GM12874 (cell line): Measurements from ENCODE around the gene GLRX.

ENCODE experiments used
- CTCF ChIP-seq: IDR thresholded peaks from 2 replicates; pipeline ENCODE4 v1.5.1; 2011; ENCODE audit warnings: low read depth, mild to moderate bottlenecking, control low read depth, low read length, moderate library complexity; ENCODE audit not compliant: insufficient read depth

The GLRX gene

GRCh38 chr5:95857185-95857945, 34.8 kb upstream of the GLRX start:
- TF ChIP-seq CTCF: no peak

GRCh38 chr5:95856501-95856981, 34.0 kb upstream of the GLRX start:
- TF ChIP-seq CTCF: no peak

GRCh38 chr5:95853490-95853889, 31.0 kb upstream of the GLRX start:
- no peak for TF ChIP-seq CTCF

- TF ChIP-seq CTCF: no peak
Measured at GRCh38 chr5:95852567-95852966, 30.0 kb upstream of the GLRX start.

GRCh38 chr5:95850391-95850894, 27.9 kb upstream of the GLRX start:
- TF ChIP-seq CTCF: no peak

DNA sequence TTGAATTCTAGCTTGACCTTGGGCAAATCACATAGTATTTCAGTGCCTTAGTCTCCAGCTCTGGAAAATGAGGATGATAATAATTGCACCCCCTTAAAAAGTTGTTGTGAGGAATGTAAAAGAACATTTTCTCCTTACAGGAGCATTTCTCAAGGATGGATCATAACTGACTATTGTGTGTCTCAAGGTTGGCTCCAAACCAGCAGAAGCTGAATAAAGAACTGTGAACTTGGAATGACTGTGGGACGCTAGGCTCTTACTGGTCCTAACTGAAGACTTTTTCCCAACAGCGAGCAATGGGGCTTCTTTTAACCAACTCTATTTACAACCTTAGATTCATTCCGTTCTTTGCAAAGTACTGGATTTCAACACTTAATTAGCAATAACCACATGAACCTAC, 26.2 kb upstream of the GLRX start:
- TF ChIP-seq CTCF: no peak

- TF ChIP-seq CTCF: no peak
Measured at GRCh38 chr5:95847261-95847592, 24.7 kb upstream of the GLRX start.
